NB4 (cell line): Measurements from ENCODE around the gene CDH16.

ENCODE experiments used
- DNase-seq: peaks from one replicate; pipeline ENCODE4 v3.0.0; 2010; ENCODE audit warnings: low read depth
- H3K4me3 ChIP-seq: one replicate; pipeline ENCODE4 v1.5.1; 2011; ENCODE audit warnings: mild to moderate bottlenecking, low read depth, low read length, moderate library complexity
- CTCF ChIP-seq: IDR thresholded peaks from one replicate; pipeline ENCODE4 v1.5.1; 2012; ENCODE audit warnings: low read depth, low read length
- MYC ChIP-seq: IDR thresholded peaks from 2 replicates; pipeline ENCODE4 v1.6.1; 2011; ENCODE audit warnings: low read depth, low read length
- POLR2A ChIP-seq: IDR thresholded peaks from 2 replicates; pipeline ENCODE4 v1.6.1; 2011; ENCODE audit warnings: mild to moderate bottlenecking; ENCODE audit not compliant: insufficient read length; ENCODE audit errors: extremely low read depth
- TF ChIP-seq, protein P1 (sequence below): IDR thresholded peaks from 2 replicates; pipeline ENCODE4 v1.6.1; 2011; ENCODE audit warnings: low read depth, low read length

Gene CDH16

DNA sequence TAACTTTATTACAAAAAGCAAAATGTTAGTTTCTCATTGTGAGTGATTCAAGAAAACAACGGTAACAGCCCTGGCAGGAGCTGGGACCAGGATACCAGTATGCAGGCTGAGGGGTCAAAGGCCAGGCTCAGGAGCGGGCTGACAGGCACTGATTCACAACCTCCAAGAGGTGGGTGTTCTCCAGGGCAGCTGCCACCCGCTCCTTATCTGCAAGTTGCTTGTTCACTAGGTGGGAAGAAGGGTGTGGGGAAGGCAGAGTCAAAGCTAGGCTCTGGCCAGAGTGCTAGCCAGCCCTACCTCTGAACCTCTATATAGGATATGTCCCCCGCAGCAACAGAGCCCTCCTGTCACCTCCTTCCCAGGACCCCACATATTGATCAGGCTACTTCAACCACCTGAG, 13.4 kb upstream of the CDH16 start:
- TF ChIP-seq MYC (no peak), CTCF (no peak), POLR2A (no peak)
- TF ChIP-seq, protein P1, sequence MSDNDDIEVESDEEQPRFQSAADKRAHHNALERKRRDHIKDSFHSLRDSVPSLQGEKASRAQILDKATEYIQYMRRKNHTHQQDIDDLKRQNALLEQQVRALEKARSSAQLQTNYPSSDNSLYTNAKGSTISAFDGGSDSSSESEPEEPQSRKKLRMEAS: no peak
- H3K4me3 ChIP-seq: no peak overlapping the region
- no peak for DNase-seq

GRCh38 chr16:66931665-66932064, 13.0 kb upstream of the CDH16 start:
- no peak for DNase-seq
- TF ChIP-seq MYC (no peak), POLR2A (no peak)
- H3K4me3 ChIP-seq: no peak overlapping the region

DNA sequence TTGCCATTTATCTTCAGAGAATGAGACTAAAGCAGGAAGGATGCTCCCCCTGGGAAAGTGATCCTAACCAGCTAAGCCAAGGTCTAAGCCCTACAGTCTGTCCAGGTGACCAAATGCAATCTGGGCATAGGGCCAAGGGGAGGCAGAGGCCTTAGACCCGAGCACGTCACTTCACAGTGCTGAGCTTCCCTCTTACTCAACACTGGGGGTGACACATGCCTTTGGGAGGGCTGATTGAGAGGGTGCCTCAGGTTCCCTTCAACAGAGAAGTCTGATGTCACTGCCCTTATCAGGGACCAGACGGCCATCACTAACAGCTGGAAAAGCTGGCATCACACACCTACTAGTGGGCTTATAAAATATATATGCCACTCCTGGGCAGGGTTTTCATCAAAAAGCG, 11.5 kb upstream of the CDH16 start:
- no peak for TF ChIP-seq MYC
- no peak for TF ChIP-seq CTCF
- no peak for TF ChIP-seq POLR2A
- TF ChIP-seq, protein P1: no peak
- H3K4me3 ChIP-seq: no peak overlapping the region
- DNase-seq: peak; percentile 31

- TF ChIP-seq POLR2A (no peak), CTCF (peak; percentile 66)
- DNase-seq: peak; percentile 71
- H3K4me3 ChIP-seq: no peak overlapping the region
These were observed 10.2 kb upstream of the CDH16 start for GRCh38 chr16:66928702-66929388.

- no peak for DNase-seq
- TF ChIP-seq CTCF: no peak
- TF ChIP-seq MYC: no peak
- TF ChIP-seq, protein P1: no peak
- no peak for TF ChIP-seq POLR2A
- H3K4me3 ChIP-seq: no peak overlapping the region
These were observed 9.4 kb upstream of the CDH16 start for GRCh38 chr16:66927918-66928649.

DNA sequence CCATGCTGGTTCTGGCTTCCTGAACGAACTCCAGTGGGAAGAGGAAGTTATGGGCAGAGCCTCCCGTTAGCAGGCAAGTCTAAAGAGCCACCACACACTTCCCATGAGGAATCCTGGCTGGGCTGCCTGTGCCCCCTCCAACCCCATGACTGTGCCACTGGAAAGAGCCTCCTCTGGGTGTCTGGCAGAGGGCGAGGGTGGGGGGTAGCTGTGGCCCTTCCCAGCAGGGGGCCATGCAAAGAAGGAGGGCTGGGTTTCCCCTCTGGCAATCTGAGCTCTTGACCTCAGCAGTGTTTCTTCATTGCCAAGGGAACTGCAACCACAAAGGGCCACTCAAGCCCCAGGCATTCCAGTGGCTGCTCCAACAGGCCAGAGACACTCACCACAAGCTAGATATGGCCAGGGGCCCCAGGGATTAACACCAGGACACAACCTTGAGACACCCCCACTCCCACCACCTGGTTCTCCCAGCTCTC, 8.3 kb upstream of the CDH16 start:
- TF ChIP-seq CTCF (no peak), POLR2A (no peak), MYC (no peak)
- TF ChIP-seq, protein P1: no peak
- DNase-seq: peak; percentile 63
- no peak overlapping the region for H3K4me3 ChIP-seq
